Lower leg skin (tissue), 4 donors: ENCODE measurements around the gene NMNAT2. TPM values are rescaled to one million over a fixed set of nuclear protein-coding genes. Genes with fewer than 3 reads are reported as not detected.
A peak's percentile ranks its signal among the peaks of the same experiment; 100 is the strongest.

ENCODE experiments used
- DNase-seq, 2 donors: peaks; one replicate each; pipeline ENCODE4 v3.0.0-alpha.2; 2019; ENCODE audit warnings: low spot score in 2 of 2
- H3K4me3 ChIP-seq: fragments of 200-600 bp; sonication (generic); 2 replicates; pipeline ENCODE4 v1.5.1; 2017; ENCODE audit warnings: mild to moderate bottlenecking, low read depth; ENCODE audit not compliant: poor library complexity, severe bottlenecking
- CTCF ChIP-seq, 3 donors: fragments of 450-650 bp; IDR thresholded peaks; one replicate each; pipeline ENCODE4 v1.5.1; 2016; ENCODE audit warnings: antibody characterized with exemption in 3 of 3, mild to moderate bottlenecking in 3 of 3, moderate library complexity in 2 of 3
- POLR2A ChIP-seq, 2 donors: fragments of 450-650 bp; IDR thresholded peaks; one replicate each; pipeline ENCODE4 v1.6.1; 2016 to 2017; ENCODE audit warnings: antibody characterized with exemption in 2 of 2, mild to moderate bottlenecking in 1 of 2, moderate library complexity in 1 of 2
- WGBS, 2 donors: methylation state at CpG; one replicate each; pipeline ENCODE4 v1.1.5; 2018; 5-methylcytosine and 5-hydroxymethylcytosine counted together
- intact Hi-C: fragments of 100-400 bp; cut with DNase I; formaldehyde crosslinking; loops from one replicate; pipeline ENCODE4 v1.15.0; 2023; ENCODE audit warnings: low total_unique reads
- total RNA-seq, 4 donors: library from RNA; depleted of rRNA; stranded (reverse); fragments of >200 nt; gene quantifications; one replicate each; pipeline ENCODE4 v1.1.0, GENCODE V29; 2016

The NMNAT2 gene
- total RNA-seq, 4 donors from 2014 or later: 0.23 to 0.34 (median 0.34) TPM; not detected in 1

- DNase-seq: peak in 1 of 2 donors; percentile 90
- 2 to 6% methylated on average over 66 to 69 of the region's 69 CpGs for WGBS, 2 donors
- H3K4me3 ChIP-seq: no peak overlapping the region
- TF ChIP-seq CTCF (IDR thresholded peaks at IDR 0.05) (no peak), POLR2A (IDR thresholded peaks at IDR 0.05) (no peak)
- intact Hi-C loops: no loop called here
Measured at GRCh38 chr1:183416850-183417771, 1.1 kb downstream of the NMNAT2 start.

- DNase-seq: no peak
- intact Hi-C loops: no loop called here
- no peak overlapping the region for H3K4me3 ChIP-seq
- no peak for TF ChIP-seq CTCF (IDR thresholded peaks at IDR 0.05)
- TF ChIP-seq POLR2A (IDR thresholded peaks at IDR 0.05): no peak
Measured at GRCh38 chr1:183414365-183414764, 3.8 kb downstream of the NMNAT2 start.

- no peak for TF ChIP-seq CTCF (IDR thresholded peaks at IDR 0.05)
- no peak for TF ChIP-seq POLR2A (IDR thresholded peaks at IDR 0.05)
- 96 to 98% methylated on average over 2 of the region's 2 CpGs for WGBS, 2 donors
- DNase-seq: no peak
- H3K4me3 ChIP-seq: no peak overlapping the region
- intact Hi-C loops: no loop called here
Measured at GRCh38 chr1:183411091-183411490, 7.1 kb downstream of the NMNAT2 start.

- no peak for DNase-seq
- intact Hi-C loops: no loop called here
- WGBS, 2 donors: 84 to 86% methylated on average over 1 of the region's 1 CpG
- H3K4me3 ChIP-seq: no peak overlapping the region
- TF ChIP-seq CTCF (IDR thresholded peaks at IDR 0.05) (no peak), POLR2A (IDR thresholded peaks at IDR 0.05) (no peak)
Measured at GRCh38 chr1:183407961-183408360, 10.2 kb downstream of the NMNAT2 start.

GRCh38 chr1:183407474-183407873, 10.7 kb downstream of the NMNAT2 start:
- intact Hi-C loops: no loop called here
- TF ChIP-seq POLR2A (IDR thresholded peaks at IDR 0.05) (no peak), CTCF (IDR thresholded peaks at IDR 0.05) (no peak)

More at GRCh38 chr1:183407474-183407873, 10.7 kb downstream of the NMNAT2 start:
- no peak overlapping the region for H3K4me3 ChIP-seq
- 85 to 87% methylated on average over 2 of the region's 2 CpGs for WGBS, 2 donors
- no peak for DNase-seq
